LHCN-M2 (cell line): ENCODE results near the gene EFNA1. TPM values are rescaled to one million over a fixed set of nuclear protein-coding genes. Genes with fewer than 3 reads are reported as not detected.

Source experiments
- DNase-seq: peaks from one replicate; pipeline ENCODE4 v3.0.0-alpha.2; 2012; ENCODE audit warnings: low read depth
- polyA plus RNA-seq: library from polyadenylated mRNA; unstranded; fragments of >200 nt; gene quantifications from one replicate; pipeline ENCODE4 v1.2.1, GENCODE V29; 2012; ENCODE audit warnings: missing spikeins
- total RNA-seq: library from RNA; depleted of rRNA; stranded (reverse); fragments of >200 nt; gene quantifications from 2 replicates; pipeline ENCODE4 v1.2.3, GENCODE V29; 2014; rRNA removed

EFNA1 gene, protein sequence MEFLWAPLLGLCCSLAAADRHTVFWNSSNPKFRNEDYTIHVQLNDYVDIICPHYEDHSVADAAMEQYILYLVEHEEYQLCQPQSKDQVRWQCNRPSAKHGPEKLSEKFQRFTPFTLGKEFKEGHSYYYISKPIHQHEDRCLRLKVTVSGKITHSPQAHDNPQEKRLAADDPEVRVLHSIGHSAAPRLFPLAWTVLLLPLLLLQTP
- 0.23 TPM in 1 of 2 replicates, not detected in the other for total RNA-seq
- polyA plus RNA-seq: 0.21 TPM

DNA sequence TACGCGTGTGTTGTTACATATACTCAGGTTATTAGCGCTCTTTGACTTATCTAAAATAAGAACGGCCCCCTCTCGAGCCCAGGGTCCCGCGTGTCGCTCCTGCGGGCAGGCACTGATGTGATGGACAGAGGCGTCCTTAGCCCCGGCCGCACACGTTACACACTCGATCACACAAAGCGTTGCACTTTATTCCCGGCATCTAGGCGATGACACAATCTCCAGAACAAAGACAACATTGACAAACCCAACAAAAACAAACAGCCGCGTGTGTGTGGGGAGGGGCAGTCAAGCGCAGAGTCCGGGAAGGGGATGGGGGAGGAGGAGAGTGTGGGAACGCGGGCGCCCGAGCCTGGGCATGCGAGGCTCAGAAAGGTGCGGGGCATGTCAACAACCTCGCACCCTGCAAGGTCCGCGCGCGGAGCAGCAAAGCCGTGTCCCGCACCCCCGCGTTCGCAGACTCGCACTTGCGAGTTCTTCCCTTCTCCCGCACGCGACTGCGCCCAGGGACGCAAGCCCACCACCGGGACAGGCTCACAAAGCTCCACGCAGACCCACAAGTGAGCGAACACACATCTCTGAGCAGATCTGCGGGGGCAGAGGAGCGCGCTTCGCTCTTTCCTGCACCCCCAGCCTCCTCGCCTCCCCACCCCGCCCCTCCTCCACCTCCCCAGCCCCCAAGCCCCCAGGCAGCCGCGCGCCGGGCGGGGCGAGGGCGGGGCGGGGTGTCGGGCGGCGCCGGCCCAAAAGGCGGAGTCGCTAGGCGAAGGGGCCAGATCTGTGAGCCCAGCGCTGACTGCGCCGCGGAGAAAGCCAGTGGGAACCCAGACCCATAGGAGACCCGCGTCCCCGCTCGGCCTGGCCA, at the start of gene EFNA1:
Gene EFNA1, plus strand, starts transcription at position 772 of the 862 bp plus-strand sequence. CDS start 102 bp downstream, outside the sequence.
- no peak for DNase-seq

DNA sequence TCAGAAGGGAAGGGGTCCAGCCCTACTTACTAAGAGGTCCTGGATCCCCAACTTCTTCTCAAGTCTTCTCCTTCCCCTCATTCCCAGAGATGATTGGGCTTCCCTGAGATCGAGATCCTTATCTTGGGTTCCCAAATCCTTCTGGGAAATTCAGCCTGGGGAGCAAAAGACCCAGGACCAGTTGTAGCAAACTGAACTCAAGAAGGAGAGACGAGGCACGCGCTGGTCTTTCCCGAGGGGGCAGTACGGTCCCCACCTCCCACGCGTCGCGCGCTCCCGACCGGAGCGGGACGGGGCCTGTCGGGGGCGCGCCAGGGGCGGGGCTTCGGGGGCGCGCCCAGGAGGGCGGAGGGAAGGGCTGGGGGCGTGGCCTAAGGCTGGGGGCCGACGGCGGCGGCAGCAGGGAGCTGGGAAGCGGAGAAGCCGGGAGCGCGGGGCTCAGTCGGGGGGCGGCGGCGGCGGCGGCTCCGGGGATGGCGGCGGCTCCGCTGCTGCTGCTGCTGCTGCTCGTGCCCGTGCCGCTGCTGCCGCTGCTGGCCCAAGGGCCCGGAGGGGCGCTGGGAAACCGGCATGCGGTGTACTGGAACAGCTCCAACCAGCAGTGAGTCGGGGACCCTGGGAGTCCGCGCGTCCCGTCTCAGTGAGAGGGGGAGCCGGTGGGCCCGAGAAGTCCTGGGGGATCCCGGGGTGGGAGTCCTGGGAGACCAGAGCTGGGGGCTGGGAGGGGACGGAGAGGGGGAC, 49.0 kb upstream of the EFNA1 start, which contains the start of gene EFNA3:
Gene EFNA3, plus strand, starts transcription at position 369 of the 741 bp plus-strand sequence. Its CDS starts 105 bp downstream, at position 474.
- peak; percentile 31 for DNase-seq

DNA sequence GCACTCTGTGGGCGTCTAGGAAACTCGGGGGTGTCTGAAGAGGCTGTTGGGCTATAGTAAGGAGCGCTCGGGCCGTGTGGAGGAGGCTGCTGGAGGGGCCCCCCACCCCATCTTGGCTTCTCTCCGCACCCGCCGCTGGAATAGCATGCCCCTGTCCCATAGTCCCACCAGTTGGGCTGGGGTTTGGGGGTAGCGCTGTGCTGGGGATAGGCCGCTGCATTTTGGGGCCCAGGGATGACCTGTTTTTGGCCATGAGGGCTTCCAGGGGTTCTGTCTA, 48.5 kb upstream of the EFNA1 start:
- DNase-seq: no peak

DNA sequence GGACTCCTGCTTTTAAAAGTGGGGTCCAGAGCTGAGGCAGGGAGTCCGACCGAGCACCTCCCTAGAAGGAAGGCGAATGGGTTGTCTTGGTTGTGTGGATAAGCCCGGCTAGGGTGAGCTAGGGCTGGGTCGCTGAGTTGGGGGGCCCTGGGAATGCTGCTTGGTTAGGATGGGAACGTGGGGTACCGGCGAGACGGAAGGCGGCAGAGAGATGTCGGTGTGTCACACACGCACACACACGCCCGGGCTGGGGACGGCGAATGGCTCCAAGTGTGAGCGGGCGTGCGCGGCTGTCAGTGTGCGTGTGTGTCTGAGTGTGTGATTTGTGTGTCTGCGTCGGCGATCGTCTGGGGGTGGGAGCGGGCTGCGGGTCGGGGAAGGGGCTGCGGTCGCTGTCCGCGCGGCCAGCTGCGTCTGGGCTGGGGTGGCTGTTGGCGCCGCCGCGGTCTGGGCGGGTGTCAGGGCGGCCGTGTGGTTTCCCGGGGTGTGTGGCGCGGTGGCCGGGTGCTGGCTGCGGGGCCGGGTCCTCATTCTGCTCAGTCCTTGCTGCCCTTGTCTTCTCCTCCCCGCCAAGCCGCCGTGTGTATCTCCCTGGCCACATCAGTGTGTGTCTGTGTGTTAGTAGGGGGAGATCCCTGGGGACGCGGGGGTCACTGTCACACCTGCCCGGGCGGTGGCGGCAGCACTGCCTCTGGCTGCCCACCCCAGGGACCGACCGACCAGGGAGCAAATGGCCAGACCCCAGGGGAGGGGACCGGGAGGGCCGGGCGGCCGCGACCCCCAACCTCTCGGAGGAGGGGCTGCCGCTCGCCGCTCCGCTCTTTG, 48.0 kb upstream of the EFNA1 start:
- DNase-seq: no peak

DNA sequence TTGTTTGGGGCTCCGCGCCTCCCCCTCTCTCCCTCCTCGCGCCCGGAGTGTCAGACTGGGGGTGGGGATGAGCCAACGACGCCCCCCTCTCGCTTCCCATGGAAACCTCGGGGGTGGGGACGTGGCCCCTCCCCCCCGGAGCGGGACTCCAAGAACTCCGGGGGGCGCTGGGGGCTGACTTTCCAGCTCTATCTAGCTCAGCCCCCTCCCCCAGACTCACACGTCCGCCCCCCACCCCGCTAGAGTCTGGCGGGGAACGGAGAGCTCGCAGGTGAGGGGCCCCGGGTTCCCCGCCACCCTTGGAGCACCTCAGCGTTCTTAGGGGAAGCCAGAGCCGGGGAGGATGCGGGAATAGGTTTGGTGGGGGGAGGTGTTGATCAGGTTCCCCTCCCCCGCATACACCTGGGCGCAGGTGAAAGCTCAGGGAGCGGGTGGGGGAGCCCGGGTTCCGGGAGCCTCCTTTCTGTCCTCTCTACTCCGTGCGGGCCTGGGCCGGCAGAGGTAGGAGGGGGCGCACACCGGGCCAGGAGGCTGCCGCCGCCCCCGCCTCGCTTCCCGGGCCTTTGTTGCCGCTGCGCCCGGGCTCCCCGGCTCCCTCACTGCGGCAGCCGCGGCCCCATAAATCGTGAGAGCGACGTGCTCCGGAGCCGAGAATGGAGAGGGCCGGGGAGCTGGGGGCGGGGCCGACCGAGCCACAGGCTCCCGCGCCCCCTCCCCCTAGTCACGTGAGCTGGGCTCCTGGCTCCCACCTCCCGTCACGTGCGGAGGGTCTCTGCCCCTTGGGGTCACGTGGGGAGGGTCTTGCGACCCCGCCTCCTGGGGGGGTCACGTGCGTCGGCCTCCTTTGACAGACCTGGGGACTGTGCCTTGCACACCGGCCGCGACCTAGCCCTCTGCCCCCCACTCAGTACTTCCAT, 47.1 kb upstream of the EFNA1 start:
- no peak for DNase-seq

DNA sequence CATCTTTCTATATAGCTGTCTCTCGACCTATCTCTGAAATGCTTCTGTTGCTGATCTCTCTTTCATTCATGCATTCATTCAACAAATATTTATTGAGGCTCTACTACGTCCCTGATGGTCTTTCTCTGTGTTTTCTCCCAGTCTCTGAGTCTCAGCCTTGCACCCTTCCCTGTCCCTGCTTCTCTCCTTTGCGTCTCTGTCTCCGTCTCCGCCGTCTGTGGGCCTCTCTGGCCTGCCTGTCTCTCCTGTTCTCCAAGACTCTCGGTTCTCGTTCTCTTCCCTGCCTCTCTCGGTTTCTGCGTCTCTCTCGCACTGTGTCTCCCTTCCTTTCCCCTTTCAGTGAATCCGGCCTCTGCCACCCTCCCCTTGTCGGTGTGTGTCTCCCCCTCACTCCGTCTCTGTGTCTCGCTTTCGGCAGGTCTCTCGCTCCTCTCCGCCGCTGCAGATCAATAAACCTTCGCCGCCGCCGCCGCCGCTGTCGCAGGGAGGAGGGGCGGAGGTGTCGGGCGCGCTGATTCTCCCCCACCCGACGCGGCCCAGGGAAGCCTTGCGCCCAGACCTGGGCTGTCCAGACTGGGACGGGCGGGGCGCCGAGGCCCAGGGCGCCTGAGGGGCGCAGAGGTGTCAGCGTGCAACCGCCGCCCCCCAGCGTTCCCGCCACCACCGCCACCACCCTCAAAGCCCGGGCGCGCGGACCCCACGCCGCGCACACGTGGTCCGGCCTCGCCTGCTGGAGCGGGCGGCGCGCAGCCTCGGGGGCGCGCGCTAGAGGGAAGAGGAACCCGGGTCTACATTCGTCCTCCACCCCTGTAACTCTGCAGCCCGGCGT, 46.0 kb upstream of the EFNA1 start:
- DNase-seq: no peak

DNA sequence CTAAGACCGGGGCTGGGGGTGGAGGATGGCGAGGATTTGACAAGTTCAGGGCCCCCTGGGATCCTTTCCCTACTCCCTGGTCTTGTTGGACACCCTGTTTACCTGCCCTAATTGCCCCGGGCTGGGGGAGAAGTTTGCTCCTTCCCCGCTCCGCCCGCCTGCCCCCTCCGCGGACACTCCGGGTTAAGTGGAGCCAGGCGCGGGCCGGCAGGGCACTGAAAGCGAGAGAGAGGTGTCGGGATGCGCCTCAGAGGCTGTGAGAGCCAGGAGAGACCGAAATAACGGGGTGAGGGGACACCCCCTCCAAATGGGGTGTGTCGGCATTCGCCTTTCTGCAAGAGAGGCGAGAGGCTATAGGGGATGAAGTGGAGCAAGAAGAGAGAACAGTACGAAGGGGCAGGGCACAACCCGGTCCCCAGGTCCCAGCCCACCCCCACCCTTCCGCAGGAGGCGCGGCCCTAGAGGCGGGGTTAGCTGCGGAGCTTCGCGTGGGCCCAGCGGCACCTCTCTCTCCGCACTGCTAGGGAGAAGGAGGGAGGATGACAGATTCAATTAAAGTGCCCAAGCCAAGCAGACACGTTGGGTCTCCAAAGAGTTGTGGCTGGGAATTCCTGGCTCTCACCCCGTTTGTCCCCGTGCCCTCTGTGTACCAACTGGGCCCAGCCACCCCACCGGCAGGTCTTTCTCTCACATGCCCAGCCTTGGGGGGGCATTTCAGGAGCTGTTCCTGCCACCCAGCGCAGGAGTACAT, 45.2 kb upstream of the EFNA1 start:
- no peak for DNase-seq

DNA sequence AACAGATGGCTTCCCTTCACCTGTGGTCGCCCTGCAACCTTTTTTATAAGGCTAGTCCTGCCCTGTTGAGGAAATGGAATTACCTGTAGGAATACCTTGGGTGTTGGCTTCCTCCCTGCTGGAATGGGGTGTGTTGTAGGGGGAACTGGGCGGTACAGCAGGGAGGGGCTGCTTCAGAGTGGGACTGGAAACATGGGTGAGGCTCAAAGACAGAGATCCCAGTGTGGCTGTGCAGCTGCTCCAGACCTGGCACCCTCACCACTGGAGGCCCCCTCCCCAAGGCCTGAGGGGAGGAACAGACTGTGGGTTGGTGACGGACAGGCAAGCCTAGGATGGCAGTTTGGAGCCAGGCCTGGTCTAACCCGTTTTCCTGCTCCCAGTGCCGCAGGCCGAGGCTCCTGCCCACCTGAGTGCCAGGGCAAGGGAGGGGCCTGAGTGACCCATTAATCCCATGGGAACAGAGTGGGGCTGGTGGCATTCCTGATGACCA, 44.6 kb upstream of the EFNA1 start:
- DNase-seq: no peak

DNA sequence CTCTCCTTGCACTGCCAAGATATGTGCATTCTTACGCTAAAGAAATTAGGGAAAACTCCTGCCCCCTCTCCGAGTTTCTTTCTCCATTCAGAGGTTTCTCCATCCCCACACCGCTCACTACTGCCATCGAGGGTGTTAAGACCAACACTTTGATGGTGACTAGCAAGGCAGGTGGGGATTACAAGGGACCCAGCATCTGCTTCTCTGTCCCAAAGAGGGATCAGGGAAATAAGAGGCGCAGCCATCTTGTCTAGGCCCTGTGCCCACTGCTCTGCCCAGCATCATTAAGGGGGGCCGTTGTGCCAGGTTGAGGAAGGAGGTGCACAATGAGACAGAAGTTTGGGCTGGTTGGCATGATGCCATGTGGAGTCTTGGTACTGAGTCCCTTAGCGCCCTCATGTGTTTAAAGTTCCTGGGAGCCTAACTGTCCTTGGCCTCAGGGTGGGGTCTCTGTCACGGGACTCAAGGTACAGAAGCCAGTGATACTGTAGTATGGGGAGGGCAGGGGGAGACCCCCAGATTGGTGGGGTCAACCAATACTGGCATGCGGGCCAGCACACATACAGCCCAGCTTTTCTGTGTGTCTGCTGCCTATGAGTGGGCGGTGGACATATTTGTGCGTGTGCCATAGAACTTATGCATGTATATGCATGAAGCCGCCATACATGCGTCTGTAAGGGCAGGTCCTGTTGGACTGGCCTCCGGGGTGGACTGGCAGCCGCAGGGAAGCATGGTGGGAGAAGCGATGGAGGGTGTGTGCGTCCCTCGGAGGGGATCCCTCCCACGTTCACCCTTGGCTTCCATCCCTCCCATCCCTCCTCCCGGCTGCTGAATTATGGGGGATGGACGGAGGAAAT, 43.6 kb upstream of the EFNA1 start:
- DNase-seq: peak; percentile 53

DNA sequence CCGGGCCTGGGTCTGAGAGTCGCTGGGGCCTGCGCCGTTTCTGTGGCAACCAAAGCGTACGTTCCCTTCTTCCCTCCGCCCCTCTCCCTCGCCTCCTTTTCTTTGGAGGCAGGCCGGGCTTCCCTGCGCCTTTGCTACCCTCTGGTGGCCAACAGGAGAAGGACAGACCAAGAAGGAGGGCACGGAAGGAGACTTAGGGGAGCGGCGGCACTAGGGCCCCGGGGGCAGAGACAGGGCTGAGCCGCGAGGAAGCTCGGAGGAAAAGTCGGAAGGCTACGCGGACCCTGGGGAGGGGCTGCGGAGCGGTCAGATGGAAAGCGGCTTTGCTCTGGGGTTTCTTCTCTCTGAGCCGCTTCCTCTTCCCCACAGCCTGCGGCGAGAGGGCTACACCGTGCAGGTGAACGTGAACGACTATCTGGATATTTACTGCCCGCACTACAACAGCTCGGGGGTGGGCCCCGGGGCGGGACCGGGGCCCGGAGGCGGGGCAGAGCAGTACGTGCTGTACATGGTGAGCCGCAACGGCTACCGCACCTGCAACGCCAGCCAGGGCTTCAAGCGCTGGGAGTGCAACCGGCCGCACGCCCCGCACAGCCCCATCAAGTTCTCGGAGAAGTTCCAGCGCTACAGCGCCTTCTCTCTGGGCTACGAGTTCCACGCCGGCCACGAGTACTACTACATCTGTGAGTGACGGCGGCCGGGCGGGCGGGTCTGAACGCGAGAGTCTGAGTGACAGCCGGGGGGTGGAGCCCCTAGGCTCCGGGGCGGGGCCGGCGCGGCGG, 42.8 kb upstream of the EFNA1 start:
- DNase-seq: peak; percentile 91

DNA sequence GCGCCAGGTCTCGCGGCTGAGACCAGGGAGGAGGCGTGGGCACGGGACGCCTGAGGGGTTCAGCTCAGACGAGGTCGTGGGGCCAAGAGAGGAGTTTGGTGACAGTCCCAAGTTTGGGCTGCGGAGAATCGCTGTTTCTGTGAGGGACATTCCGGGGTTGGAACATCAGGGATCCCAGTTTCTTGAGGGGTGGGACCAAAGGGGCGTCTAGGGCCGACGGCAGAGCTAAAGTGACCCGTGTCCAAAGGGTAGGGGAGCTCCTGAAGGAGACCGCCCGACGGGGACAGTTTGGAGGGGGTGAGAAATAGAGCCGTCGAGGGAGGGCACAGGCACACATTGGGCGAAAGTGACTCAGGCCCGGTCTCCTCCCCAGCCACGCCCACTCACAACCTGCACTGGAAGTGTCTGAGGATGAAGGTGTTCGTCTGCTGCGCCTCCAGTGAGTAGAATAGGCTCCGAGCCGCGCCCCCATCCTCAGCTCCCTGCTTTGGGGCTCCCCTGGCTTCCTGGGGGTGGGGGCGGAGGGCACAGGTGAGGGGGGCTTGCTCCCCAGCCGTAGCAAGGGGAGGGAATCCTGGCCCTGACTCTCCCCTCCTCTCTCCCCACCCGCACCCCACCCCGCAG, 42.1 kb upstream of the EFNA1 start:
- DNase-seq: no peak

DNA sequence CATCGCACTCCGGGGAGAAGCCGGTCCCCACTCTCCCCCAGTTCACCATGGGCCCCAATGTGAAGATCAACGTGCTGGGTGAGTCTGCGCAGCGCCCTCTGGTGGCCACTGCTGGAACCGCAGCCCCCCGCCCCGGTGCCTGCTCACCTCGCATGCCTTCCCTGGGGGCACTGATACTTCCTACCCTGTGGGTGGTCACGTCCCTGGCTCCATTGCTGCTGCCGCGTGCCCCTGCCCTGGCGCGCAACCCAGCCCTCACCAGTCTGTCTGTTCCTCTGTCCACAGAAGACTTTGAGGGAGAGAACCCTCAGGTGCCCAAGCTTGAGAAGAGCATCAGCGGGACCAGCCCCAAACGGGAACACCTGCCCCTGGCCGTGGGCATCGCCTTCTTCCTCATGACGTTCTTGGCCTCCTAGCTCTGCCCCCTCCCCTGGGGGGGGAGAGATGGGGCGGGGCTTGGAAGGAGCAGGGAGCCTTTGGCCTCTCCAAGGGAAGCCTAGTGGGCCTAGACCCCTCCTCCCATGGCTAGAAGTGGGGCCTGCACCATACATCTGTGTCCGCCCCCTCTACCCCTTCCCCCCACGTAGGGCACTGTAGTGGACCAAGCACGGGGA, 41.4 kb upstream of the EFNA1 start:
- DNase-seq: peak; percentile 29

DNA sequence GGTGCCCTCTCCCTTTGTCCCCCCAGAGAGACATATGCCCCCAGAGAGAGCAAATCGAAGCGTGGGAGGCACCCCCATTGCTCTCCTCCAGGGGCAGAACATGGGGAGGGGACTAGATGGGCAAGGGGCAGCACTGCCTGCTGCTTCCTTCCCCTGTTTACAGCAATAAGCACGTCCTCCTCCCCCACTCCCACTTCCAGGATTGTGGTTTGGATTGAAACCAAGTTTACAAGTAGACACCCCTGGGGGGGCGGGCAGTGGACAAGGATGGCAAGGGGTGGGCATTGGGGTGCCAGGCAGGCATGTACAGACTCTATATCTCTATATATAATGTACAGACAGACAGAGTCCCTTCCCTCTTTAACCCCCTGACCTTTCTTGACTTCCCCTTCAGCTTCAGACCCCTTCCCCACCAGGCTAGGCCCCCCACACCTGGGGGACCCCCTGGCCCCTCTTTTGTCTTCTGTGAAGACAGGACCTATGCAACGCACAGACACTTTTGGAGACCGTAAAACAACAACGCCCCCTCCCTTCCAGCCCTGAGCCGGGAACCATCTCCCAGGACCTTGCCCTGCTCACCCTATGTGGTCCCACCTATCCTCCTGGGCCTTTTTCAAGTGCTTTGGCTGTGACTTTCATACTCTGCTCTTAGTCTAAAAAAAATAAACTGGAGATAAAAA, 40.7 kb upstream of the EFNA1 start:
- no peak for DNase-seq

DNA sequence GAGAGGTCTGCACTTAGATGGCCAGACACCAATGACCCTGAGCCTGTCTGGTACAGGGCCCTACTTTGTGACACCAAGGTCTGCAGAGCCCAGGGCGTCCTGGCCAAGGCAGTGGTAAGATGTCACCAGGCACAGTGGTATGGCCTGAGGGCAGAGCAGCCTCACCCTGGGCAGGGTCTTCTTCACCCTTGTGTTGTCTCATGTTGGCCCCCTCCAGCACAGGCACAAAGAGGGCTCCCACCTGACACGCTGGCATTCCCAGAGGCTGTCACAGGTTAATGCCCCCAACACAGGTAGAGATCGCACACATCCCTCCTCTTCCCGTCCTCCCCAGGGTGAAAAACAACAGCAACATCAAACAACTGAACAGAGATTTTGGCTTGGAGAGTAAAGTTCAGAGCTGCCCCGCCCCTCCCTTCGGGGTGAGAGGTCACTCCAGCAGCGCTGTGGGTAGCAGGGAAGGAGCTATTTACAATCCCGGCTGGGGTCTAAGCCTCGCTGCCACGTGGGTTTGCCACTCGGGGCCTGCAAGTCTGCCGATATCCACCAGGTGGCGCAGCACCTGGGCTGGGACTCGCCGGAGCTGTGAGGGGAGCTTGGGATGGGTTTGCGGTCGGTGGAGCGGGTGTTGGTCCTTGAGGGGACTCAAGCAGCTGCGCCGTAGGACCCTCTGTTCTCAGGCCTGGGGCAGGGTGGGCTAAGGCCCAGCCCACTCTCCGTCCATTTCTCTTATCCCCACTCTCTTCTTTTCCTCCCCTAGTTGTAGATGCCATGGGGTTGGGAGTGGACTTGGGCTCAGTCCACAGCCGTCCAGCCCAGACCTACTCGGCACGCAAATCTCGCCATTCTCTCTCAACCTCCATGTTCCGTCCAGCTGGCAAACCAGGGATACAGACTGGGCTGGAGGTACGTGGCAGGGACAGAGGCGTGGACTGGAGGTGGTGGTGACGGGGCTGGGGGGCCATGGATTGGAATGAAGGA, 36.3 kb upstream of the EFNA1 start:
- peak; percentile 53 for DNase-seq
